ENCODE results near the gene FIZ1.

The FIZ1 gene

DNA sequence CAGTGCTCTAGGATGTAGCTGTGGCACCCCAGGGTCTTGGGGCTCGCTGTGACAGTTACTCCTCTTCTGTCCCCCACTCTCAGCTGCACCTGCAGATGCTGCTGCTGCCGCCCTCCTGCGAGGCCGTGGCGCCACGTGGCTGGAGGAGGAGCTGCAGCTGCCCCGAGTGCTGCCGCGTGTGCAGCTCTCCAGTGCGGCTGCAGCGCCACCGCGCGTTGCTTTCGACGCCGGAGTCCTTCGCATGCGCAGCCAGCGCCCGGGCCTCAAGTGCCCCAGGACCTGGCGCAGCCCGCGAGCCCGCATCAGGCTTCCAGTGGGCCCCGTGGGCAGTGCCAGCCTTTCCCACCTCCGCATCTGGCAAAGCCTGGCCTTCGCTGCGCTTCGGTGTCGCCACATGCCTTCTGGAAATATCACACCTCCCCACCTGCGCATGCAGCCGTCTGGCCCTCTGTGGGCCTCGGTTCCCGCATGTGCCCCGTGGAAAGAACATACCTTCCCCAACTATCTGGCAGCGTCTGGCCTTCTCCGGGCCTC, 40.8 kb upstream of the FIZ1 start:
- FAIRE-seq (no peak), DNase-seq (ENCODE audit: insufficient read length, low spot score) (no peak)
- peak; percentile 61 for TF ChIP-seq CTCF (IDR thresholded peaks at IDR 0.05; ENCODE audit: insufficient read depth, missing control alignments)

GRCh38 chr19:55638864-55639359, 39.6 kb upstream of the FIZ1 start:
- DNase-seq (ENCODE audit: insufficient read length, low spot score) (no peak), FAIRE-seq (no peak)
- peak; percentile 39 for TF ChIP-seq CTCF (IDR thresholded peaks at IDR 0.05; ENCODE audit: insufficient read depth, missing control alignments)

- no peak for DNase-seq (ENCODE audit: insufficient read length, low spot score)
- no peak for TF ChIP-seq CTCF (IDR thresholded peaks at IDR 0.05; ENCODE audit: insufficient read depth, missing control alignments)
- no peak for FAIRE-seq
These were observed 38.2 kb upstream of the FIZ1 start for GRCh38 chr19:55637534-55637933.

DNA sequence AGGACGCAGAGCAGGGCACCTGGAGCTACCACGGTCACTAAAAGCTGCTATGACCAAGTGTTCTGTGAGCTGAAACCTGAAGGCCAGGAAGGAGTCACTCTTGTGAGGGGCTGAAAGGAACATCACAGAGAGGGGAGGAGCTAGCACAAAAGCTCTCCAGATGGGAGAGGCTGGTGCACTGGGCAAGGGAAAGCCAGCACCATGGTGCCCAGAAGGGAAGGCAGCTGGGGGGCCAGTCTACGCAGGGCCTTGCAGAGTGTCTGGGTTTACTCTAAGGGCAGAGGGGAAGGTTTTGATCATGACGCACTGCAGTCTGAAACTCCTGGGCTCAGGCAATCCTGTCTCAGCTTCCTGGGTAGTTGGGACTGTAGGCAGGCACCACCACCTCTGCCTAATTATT, 37.4 kb upstream of the FIZ1 start:
- FAIRE-seq (no peak), DNase-seq (ENCODE audit: insufficient read length, low spot score) (no peak)
- TF ChIP-seq CTCF (IDR thresholded peaks at IDR 0.05; ENCODE audit: insufficient read depth, missing control alignments): no peak

DNA sequence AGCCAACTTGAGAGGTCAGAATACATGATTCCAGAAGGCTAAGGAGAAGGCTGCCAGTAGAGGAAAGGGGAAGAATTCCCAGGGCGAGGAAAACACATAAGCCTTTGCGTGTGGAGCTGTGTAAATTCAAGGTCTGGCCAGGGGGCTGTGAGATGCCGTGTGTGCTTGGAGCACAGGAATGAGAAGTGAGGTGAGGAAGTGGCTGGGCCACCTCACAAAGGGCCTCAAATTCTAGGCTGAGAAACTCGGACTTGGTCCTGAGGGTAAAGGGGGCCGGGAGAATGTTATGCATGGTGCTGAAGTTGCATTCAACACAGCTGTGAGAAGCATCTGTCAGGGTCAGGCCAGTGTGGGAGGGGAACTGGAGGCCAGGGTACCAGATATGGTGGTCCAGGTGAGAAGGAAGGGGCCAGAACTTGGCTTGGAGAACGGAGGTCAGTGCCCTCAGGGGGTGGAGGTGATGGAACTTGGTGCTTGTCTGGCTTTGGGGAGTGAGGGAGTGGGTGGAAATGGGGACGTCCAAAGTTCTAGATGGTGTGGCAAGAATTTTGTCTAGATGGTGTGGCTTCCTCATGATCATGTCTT, 36.6 kb upstream of the FIZ1 start:
- FAIRE-seq (no peak), DNase-seq (ENCODE audit: insufficient read length, low spot score) (no peak)
- TF ChIP-seq CTCF (IDR thresholded peaks at IDR 0.05; ENCODE audit: insufficient read depth, missing control alignments): no peak

DNA sequence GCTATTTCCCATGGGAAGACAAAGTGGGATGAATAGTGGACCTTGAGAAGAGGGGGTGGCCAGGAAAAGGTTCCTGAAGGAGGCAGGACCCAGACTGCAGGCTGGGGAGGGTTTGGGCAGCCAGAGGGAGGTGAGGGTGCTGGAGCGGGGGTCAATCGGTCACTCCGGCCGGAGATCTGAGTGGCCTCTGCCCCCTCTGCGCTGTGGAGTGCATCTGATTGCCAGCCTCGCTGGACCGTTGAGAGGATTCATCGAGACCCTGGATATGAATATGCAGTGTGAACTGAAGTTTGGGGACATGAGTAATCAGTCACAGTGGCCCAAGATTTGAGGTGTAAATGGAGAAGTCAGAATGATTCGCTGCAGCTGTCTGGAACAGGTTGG, 36.0 kb upstream of the FIZ1 start:
- FAIRE-seq: no peak
- no peak for TF ChIP-seq CTCF (IDR thresholded peaks at IDR 0.05; ENCODE audit: insufficient read depth, missing control alignments)

DNA sequence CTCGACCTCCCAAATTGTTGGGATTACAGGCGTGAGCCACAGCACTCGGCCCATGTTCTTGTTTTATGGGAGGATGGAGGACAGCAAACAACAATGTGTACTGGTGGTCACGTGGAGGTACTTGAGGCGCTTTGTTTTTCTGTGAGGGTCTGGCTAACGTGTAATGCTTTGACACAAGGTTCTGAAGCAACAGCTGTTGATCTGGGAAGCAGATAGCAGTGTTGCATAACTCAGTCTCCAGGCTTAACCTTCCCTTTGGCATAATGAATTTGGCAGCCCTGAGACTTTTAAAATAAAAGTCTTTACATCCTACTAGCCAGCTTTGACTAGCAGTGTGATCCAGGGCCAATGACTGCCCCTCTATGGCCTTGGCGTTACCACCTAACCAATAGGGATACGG, 34.5 kb upstream of the FIZ1 start:
- FAIRE-seq (no peak), DNase-seq (ENCODE audit: insufficient read length, low spot score) (no peak)
- no peak for TF ChIP-seq CTCF (IDR thresholded peaks at IDR 0.05; ENCODE audit: insufficient read depth, missing control alignments)

More for the DNA sequence above, 36.0 kb upstream of the FIZ1 start:
- DNase-seq (ENCODE audit: insufficient read length, low spot score): no peak
